COR-L47 (cell line): Measurements from ENCODE around the gene CARD9.

ENCODE experiments used
- DNase-seq: peaks from one replicate; lab custom pipeline; 2025; lab: John Stamatoyannopoulos, UW

The CARD9 gene

DNA sequence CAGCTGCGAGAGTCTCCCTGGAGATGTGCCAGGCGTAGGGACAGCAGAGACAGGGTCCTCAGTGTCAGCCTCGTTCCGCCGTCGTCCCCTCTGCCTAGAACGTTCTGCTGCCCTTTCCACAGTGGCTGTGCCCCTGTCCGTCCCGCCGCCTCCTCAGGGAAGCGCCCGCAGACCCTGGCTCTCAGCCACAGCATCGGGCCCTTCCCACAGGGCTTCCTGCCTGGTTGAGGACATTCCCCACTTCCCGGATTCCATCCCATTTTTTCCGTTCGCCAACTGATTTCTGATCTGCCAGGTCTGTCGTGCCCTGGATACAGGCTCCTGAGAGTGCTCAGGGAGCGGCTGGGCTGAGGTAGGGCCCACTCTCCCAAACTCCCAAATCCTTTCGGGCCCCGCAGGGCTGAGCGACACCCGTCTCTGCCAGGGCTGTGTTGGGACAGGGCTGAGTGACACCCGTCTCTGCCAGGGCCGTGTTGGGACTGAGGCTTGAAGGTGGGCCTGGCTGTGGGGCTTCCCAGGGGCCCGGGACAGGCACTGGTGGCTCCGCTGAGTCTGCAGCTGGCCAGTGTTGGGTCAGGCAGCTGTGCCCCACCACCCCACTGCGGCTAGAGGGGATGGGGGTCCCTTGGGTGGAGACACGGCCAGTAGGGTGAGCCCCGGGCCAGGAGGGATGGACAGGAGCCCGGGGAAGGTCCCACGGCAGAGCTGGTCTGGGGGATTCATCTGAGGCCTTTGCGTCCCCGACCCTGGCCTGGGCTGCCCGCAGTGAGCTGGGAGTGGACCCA is 25.8 kb downstream of the CARD9 start:
- no peak for DNase-seq

DNA sequence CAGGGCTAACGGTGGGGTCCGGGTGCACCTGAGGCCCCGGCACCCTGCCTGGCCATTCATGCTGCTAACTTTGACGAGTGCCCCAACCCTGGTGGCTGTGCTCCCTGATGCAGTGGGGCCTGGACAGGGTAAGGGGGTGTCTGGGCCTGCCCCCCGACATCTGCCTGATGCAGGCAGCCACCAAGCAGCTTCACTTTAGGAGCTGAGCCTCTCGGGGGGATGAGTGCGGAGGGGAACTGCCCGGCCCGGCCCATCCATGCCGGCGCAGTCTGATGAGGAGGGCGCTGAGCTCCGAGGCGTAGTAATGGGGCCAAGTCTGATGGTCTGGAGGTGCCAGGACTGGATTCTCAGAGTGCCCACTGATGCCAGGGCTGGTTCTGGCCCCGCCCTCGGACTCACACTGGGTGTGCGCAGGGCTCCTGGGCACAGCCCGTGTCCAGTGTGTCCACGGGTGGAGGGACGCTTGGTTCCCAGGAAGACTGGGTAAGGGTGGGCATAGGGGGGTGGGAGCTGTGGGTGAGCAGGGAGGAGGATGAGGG is 26.5 kb downstream of the CARD9 start:
- no peak for DNase-seq

GRCh38 chr9:136346157-136346481 is 27.4 kb downstream of the CARD9 start:
- no peak for DNase-seq

DNA sequence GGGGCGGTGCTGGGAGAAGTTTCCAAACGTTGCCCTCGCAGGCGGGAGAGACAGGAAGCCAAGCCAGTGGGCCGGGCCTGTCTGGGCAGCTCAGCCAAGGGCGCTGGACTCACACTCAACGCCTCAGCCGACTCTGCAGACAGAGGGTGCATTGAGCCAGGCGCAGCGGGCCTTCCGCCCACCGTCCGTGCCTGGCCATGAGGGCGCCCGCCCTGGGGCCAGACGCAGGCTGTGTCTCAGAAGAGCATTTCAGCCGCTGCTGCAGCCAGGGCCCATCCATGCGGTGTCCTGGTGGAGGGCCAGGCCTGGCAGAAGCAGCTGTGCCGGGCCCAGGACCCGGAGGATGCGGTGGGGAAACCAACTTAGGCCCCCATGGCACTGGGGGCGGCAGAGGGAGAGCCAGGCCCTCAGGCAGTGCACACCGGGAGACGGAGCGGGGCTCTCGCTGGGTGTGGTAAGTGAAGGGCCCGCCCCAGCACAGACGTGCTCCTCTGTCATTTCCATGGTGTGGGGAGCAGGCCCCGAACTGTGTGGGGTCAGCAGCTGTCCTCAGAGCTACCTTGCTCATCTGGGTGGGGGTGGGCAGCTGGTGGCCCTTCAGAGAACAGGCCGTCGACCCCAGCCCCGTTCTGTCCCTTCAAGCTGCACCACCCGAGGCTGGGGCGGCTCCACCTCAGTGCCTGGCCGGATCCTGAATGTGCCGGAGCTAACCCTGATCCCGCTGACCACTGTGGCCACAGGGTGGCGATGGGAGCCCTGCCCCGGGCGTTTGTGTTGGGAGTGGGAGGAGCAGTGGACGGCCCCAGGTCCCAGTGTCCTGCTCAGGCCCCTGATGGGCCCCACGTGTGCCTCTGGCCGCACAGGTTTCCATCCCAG is 27.9 kb downstream of the CARD9 start:
- DNase-seq: no peak

DNA sequence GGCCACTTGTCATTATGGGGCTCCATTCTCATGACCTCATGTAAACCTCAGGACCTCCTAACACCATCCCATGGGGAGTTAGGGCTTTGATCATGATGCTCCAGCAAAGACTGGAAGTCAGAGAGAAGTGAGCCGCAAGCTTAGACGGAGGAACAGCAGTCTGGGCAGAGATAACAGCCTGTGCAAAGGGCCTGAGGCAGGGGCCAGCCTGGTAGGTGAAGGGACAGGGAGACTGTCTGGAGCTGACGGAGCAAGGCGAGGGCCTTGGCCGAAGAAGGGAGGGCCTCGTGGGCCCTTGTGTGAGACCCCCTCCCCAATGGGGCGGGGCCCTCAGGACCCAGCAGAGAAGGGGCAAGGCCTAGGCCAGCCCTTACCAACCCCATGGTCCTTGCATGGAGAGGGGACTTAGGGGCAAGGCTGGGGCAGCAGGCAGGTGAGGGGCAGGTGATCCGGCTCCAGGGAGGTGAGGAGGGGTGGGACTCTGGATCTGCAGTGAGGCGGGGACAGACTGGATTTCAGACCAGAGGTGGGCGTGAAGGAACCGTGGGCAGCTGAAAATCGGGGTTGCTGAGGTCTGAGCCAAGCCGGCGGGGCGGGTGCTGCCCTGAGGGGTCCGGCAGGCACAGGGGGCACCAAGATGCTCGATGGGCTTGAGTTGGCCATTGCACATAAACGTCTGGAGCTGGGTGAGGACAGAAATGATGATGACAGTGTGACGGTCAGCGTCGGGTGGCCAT is 28.8 kb downstream of the CARD9 start:
- no peak for DNase-seq

DNA sequence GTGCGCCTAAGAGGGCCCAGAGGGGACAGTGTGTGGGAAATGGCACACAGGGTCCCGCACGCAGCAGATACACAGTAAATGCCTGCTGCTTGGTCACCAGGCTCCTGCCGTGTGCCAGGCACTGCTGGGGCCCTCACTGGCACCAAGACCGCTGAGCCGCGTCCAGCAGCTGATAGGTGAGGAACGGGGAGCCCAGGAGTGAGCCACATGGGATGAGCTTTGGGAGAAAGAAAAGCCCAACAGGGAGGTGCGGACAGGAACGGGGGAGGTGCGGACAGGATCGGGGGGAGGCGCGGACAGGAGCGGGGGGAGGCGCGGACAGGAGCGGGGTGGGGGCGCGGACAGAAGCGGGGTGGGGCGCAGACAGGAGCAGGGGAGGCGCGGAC is 29.6 kb downstream of the CARD9 start:
- no peak for DNase-seq

- no peak for DNase-seq
These were observed 30.2 kb downstream of the CARD9 start for GRCh38 chr9:136343121-136343883.

DNA sequence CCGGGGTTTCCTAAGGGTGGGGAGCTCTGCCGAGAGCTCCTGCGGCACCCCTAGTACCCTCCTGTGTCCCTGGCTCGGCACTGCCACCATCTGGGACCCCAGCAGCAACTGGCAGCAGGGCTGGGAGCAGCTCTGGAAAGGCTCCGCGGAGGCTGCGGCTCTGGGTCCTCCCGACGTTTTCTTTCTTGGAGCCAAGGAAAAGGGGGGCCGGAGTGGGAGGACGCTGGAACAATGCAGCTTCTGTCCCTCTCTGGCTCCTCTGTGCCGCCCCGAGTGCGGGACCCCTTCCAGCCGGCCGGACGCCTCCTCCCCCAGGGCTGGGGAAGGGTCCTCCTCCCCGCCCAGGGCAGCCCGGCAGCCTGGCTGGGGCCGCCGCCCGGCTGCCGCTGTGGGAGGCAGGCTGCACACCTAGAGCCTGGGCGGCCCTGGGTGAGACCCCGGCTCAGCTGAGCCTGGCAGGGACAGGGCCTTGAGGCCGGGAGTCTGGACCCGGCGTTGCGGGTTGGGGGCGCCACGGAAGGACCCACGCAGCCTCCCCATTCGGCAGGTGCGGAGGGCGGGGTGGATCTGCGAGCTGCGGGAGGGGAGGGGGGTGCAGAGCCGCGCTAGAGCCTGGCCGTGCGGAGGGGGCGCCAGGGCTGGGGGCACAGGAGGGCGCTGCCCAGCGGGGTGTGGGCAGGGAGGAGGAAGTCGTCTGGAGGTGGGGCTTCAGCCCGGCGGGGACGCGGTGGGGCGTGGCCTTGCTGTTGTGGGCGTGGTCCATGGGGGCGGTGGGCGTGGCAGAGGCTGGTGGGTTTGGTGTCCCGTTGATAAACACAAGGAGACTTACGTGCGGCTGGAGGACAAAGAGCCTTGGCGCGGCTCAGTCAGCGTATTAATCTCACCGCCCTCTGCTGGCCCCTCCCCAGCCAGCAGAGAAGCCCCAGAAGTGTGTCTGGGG is 31.0 kb downstream of the CARD9 start:
- no peak for DNase-seq

DNA sequence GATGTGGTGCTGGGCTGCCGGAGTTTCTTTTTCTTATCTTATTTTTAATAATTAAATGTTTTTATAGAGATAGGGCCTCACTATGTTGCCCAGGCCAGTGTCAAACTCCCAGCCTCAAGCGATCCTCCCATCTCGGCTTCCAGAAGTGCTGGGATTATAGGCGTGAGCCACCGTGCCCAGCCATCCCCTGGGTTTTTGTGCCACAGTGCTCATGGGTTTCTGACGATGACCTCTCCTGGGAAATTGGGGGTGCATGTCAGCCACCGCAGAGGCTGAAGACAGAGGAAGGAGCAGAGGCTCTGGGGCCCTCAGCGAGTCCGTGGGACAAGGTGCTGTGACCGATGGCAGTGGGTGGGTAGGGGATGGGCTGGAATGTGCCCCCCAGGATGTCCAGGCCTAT is 31.7 kb downstream of the CARD9 start:
- no peak for DNase-seq

DNA sequence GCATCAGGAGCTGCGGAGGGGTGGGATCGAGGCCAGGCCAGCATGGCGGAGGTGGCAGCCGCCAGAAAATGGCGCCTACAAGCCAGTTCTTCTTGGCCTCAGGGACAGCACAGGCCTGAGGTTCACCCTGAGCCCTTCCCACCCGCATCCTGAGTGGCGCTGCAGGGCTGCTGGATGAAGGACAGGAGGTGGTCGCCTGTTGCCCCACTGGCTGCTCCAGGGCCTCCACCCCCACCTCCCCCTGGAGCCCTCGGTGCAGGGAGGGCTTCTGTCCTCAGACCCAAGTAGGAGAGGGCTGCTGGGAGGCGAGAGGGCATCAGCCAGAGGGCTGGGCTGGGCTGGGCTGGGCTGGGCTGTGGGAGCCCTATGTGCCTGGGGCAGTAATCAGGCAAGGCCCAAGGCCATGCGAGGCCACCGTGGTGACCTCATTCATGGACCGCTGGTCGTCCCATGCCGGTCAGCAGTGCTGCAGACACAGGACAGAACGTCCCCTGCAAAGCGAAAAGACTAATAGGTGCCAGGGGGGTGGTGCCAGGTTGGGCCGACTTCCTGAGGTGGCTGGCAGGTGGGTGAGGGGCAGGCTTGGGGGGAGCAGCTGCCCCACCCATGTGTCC is 32.3 kb downstream of the CARD9 start:
- DNase-seq: no peak

- DNase-seq: no peak
These were observed 33.0 kb downstream of the CARD9 start for GRCh38 chr9:136340356-136341041.

GRCh38 chr9:136339958-136340310 is 33.5 kb downstream of the CARD9 start:
- DNase-seq: no peak

DNA sequence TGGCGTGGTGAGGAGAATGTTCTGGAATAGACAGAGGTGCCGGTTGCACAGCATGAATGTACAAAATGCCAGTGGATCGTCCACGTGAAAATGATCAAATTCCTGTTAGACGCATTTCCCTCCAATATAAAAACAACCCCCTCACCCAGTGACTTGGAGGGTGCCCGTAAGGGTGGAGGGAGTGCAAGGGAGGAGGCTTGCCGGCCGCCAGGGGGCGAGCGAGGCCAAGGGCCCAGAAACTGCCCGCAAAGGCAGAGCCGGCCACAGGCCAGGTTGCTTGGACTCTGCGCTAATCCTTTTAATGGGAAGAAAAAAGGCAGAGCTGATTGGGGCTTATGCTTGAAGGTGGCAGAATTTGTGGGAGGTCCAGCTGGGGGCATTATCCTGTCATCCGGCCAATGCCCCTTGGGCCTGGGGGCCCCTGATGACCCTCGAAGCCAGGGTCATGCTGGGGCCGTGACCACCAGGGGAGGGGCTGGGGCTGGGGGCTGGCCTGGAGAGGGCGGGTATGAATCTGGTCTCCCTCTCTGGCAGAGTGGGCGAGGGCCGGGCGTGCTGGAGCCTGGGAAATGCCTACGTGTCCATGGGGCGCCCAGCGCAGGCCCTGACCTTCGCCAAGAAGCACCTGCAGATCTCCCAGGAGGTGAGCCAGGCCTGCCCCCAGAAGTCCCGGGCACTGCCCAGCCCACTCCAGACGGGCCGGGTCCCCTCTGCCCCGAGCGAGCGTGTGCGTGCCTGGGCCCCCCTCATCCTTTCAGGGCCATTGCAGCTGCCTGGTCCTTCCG is 34.1 kb downstream of the CARD9 start:
- DNase-seq: no peak

GRCh38 chr9:136338511-136338910 is 35.0 kb downstream of the CARD9 start:
- DNase-seq: no peak

GRCh38 chr9:136337416-136338395 is 35.8 kb downstream of the CARD9 start:
- DNase-seq: no peak

DNA sequence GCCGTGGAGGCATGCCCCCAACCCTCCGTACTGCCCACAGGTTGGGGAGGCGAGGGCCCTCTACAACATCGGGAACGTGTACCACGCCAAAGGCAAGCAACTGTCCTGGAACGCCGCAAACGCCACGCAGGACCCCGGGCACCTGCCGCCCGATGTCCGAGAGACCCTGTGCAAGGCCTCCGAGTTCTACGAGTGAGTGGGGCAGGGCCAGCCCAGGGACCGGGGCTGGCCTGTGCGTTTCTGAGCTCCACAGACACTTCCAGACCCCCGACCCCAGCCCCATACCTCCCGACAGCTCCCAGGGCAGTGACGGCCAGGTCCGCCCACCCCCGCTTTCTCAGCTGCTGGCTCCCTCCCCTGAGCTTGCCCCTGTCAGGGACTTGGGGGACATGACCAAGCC is 36.6 kb downstream of the CARD9 start:
- DNase-seq: no peak

DNA sequence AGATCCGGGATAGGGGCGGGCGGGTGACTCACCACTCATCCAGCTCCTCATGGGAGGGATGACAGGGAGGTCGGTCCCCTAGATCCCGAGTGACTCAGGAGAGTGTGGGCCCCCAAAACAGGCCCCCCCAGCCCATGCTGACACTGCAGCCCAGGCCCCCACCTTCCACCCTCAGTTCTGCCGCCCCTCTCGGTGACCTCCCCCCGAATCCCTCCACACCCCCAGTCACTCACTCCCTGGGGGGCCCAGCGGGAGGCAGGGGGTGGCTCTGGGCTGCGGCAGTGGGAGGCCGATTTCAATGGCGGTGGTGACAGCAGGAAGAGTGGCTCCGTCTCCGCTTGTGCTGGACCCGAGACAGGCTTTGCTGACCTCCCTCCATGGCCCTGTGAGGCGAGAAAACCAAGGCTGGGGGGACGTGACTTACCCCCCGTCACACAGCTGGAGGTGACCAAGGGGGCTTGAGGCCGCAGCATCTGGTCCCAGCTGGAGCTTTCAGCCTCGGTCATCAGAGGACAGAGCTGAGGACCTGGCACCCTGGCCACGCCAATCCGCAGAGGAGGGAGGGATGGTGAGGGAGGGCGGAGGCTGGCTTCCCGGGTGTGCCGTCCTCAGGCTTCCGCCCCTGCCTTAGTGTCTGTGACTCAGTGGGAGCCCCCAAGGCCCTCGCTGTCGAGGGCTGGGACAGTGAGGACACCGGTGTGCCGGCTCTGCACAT is 37.2 kb downstream of the CARD9 start:
- no peak for DNase-seq
